SKM-1 (cell line): Measurements from ENCODE around the gene MFNG.

Experiments used
- DNase-seq: peaks from one replicate; lab custom pipeline; 2025; ENCODE audit not compliant: unreplicated experiment; lab: John Stamatoyannopoulos, UW

The MFNG gene

GRCh38 chr22:37453696-37454095, 32.5 kb downstream of the MFNG start:
- DNase-seq, result no peak

- DNase-seq, result no peak
Observed at GRCh38 chr22:37451218-37451617, 35.0 kb downstream of the MFNG start.

GRCh38 chr22:37449331-37450001, 36.7 kb downstream of the MFNG start:
- DNase-seq, result no peak

- DNase-seq, result no peak
Observed at GRCh38 chr22:37448516-37449127, 37.6 kb downstream of the MFNG start.

- DNase-seq, result no peak
Observed at GRCh38 chr22:37445501-37445900, 40.7 kb downstream of the MFNG start.

- DNase-seq, result no peak
Observed at GRCh38 chr22:37443977-37444376, 42.2 kb downstream of the MFNG start.

GRCh38 chr22:37443086-37443485, 43.1 kb downstream of the MFNG start:
- DNase-seq, result no peak

GRCh38 chr22:37442537-37442936, 43.6 kb downstream of the MFNG start:
- DNase-seq, result no peak

GRCh38 chr22:37442135-37442534, 44.0 kb downstream of the MFNG start:
- DNase-seq, result no peak

GRCh38 chr22:37440875-37441274, 45.3 kb downstream of the MFNG start:
- DNase-seq, result no peak

- no peak for DNase-seq
Observed at GRCh38 chr22:37439347-37439746, 46.8 kb downstream of the MFNG start.

- DNase-seq, result no peak
Observed at GRCh38 chr22:37435970-37436603, 50.1 kb downstream of the MFNG start.

GRCh38 chr22:37433786-37434185, 52.4 kb downstream of the MFNG start:
- DNase-seq, result no peak

GRCh38 chr22:37432708-37433054, 53.5 kb downstream of the MFNG start:
- no peak for DNase-seq

- peak; percentile 32 for DNase-seq
Observed at GRCh38 chr22:37431801-37432707, 54.1 kb downstream of the MFNG start.

- DNase-seq, result no peak
Observed at GRCh38 chr22:37431366-37431765, 54.8 kb downstream of the MFNG start.

GRCh38 chr22:37430941-37431340, 55.2 kb downstream of the MFNG start:
- no peak for DNase-seq

- peak; percentile 9 for DNase-seq
Observed at GRCh38 chr22:37428649-37429586, 57.3 kb downstream of the MFNG start.

- no peak for DNase-seq
Observed at GRCh38 chr22:37427711-37428635, 58.2 kb downstream of the MFNG start.
